DMS79 (cell line): ENCODE data around the gene NKX3-2.
A peak's percentile ranks its signal among the peaks of the same experiment; 100 is the strongest.

ENCODE experiments used
- DNase-seq: peaks from one replicate; lab custom pipeline; 2025; lab: John Stamatoyannopoulos, UW

Gene NKX3-2

DNA sequence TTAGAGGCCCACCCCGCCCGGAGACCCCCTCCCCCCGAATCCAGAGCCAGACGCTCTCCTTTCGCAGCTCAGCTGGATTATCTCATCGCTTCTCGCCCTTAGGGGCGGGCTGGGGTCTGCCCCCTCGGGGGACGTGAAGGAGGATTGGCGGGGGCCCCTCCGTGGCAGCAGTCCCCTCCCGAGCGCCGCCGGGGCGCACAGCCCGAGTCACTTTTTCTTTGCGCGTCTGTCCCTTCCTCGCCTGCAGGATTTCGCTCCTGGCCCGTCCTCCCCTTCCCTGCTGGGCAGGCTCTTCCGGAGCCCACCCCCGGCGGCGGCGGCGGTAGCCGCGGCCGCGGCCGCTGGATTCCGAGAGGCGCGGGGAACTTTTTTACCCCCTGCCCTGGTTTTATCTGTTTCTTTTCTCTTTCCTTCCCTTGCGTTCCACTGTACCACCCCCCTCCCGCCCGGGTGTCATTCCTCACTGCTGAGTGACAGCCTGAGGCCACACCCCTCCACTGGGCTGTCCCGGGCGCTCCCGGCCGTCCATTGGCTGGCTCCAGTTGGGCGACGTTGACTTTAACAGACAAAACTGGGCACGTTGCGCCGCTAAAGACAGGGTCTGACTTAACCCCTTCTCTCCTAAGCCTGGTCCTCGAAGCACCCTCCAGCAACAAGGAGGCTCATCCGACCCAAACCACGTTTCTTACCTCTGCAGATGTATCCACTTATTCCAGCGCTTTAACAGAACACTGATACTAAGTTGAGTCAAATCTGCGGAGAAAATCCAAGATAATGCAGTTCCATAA, 492 bp upstream of the NKX3-2 start:
- peak; percentile 20 for DNase-seq

DNA sequence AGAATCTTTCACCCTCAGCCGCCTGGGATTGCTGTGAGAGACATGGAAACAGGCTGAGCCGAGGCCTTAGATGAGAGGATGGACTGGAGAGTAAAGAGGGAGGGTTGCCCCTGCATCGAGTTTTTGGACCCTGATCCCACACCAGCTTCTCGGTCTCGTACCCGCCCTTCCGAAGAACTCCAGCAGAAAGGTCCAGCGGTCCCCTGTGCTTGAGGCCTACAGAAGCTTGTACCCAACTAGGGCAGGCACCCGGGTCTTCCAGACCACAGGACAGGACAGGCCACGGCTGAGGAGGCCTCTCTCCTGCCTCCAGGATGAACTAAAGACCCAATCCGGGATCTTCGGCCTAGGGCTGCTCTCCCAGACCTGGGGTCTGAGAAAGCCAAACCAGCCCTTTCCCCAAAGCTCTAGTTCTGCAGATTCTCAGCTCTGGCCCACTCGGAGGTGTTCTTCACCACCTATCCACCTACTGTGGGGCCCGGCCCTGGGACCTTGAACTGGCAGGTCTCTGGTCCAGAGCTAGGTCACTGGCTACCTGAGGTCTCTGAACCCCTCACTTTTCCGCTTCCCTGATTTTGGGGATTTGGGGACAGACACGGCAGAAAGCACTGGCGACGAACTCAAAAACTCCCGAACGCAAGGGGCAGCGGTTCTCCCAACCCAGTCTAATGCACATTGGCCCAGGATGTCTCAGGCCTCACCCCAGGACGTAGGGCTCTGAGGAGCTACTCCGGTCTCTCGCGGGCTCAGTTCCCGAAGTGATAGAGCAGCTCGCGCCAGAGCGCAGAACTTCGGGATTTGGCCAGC, 1.1 kb downstream of the NKX3-2 start:
- no peak for DNase-seq

DNA sequence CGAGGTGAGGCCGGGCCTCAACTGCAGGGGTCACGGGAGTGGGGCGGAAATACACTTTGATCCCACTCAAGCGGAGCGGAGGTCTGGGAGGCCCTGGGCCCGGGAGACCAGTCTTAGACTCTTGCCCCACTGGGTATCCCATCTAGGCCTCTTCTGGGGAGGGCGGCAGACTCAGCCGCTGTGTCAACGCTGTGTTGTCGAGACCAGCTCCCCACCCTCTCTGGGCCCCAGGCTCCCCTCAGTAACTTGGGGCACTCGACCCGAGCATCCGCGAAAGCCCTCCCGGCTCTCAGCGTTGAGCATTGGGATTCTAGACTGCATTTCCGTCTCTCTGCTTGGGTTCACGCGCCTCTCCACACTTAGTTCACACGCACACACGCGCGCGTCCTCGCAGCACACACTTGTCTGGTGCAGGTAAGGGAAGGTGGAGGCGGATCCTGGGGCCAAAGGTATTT, 1.7 kb downstream of the NKX3-2 start:
- DNase-seq: no peak

DNA sequence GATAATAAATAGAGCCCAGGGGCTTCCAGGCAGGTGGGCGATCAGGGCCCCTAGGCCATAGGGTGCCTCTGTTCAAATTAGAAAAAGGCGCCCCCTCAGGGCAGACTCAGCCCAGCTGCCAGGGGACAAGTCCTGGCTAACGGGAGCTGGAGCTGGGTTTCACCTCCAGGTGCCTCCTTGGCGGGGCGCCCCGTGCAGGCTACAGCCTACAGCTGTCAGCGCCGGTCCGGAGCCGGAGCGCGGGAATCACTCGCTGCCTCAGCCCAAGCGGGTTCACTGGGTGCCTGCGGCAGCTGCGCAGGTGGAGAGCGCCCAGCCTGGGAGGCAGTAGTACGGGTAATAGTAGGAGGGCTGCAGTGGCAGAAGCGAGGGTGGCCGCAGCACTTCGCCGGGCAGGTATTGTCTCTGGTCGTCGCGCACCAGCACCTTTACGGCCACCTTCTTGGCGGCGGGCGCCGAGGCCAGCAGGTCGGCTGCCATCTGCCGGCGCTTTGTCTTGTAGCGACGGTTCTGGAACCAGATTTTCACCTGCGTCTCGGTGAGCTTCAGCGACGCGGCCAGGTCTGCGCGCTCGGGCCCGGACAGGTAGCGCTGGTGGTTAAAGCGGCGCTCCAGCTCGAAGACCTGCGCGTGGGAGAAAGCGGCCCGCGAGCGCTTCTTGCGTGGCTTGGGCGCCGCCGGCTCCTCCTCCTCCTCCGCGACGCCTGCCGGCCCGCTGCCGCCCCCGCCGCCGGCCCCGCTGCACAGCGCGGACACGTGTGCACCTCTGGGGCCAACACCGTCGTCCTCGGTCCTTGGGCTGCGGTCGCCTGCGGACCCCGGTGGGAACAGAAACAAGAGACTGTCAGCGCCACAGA, 2.4 kb downstream of the NKX3-2 start:
- DNase-seq: no peak

DNA sequence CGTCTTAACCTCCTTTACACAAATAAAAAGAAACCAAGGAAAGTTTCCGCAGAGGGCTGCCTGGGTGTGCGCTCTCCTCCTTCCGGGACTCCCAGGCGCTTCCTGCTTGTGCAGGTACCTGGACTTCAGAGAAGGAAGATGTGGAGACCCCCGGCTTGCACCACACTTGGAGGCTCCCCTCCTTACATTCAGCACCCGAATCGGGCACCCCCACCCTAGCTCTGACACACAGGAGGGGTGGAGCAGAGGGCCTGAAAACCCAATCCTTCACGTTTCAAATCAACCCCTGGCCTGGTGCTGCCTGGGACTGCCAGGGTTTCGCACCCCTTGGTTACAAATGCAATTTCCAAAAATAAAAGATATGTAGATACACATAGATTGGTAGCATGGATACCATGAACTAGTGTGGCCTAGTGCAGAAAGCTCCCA, 3.1 kb downstream of the NKX3-2 start:
- DNase-seq: no peak

DNA sequence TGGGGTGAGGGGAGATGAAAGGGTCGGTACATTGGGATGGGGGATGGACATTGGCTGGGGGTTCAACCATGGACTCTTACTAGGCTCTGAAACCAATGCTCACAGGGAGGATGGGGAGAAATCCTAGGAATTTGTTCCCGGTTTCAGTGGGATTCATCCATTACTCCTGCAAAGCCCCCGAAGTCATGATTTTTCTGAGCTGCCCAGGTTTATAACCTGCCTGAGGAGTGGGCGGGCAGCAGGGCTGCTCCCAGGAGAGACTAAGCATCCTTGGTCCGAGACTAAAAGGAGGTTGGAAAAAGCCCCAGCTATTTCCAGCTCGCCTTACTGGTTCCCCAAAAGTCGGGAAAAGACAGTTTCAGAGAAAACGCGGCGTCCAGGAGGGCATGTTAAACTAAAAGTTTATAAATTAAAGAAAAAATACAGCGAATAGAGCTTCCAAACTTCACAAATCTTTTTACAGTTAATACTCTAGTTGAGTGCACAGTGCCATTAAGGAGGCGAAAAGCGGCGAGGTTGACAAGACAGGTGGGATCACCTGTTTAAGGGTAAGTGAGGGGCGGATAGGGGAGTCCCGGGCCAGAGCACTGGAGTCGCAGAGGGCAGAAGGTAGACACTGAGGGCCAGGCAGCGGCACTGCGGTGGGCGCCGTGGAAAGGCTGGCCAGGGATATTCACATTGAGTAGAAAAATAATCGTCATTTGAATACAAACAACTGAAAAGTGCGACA, 3.7 kb downstream of the NKX3-2 start:
- DNase-seq: no peak

DNA sequence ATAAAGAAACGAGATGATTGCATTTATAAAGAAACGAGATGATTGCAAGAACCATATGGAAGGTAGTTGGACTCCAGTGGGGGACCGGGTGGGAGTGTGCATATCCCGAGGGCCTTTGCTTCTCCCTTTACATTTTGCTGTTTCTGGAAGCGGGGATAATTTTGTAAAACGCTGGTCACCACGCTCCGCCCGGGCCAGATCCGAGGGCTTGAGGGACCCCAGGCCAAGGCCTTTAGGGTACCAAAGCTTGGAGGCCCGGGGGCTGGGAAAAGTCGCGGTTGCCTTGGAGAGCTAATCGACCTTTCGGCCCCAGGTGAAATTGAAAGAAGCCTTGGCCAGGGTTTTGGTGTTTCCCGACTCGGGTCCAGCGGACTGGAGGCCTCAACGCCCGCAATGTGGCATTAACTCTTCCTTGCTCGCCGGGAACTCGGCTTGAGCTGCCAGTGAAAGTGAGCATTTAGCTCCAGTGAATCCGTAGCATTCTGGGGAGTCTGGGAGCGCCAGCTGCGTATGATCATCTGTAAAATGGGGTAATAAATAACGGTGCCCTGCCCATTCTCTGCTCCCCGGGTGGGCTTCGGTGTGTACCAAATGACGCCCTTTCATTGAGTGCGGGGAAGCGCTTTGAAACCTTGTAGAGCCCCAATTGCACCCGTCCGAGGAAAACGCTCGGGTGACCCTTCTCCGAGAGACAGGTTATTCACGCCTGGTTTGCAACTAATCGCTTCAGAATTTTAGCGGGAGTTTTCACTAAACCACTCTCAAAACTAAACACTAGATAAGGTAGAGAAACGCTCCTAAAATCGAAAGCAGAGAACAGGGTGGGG, 4.5 kb downstream of the NKX3-2 start:
- no peak for DNase-seq

DNA sequence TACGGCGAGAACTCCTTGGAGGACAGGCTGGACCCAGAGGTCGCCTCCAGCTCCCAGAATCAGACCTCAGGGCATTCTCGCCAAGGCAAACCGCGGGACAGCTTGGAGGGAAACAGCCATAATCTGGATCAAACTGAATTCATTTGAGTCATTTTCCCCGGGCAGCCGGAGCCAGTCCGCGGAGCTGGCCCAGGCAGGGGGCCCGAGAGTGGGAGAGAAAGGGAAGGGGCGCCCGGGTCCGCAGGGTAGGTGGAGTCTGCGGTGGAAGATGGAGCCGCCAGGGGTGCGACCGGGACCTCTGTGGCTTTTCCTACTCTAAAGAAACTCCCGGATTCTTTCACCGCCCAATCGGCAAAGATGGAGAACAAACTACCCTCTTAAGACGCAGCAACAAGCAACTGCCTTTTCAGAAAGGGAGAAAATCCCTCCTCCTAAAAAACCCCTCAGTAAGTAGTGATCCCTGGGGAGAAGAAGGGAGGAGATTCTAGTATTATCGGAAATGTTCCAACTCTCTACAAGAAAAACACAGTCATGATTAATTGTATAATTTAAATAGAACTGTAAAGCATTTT, 5.2 kb downstream of the NKX3-2 start:
- DNase-seq: no peak

DNA sequence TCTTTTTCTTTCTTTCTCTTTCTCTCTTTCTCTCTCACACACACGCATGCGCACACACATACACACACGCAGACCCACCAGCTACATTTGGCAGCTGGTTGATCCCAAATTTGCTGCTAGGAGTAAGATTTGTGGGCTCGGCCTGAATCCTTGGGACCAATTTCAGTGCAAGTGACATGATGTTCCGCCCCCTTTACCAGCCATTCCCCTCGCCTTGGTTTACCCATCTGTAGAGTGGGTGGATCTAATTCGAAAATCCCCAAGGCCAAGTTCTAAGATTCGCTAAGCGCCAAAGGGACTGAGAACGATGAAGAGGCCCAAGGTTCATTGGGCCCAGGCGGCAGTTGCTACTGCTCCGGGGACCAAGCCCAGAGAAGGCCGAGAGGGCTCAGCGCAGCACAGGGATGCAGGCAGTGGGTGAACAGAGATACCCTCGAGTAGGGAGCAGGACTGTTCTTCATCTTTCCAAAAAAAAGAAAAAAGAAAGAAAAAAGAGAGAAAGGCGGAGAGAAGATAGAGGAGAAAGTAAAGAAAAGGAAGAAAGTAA, 5.8 kb downstream of the NKX3-2 start:
- no peak for DNase-seq

DNA sequence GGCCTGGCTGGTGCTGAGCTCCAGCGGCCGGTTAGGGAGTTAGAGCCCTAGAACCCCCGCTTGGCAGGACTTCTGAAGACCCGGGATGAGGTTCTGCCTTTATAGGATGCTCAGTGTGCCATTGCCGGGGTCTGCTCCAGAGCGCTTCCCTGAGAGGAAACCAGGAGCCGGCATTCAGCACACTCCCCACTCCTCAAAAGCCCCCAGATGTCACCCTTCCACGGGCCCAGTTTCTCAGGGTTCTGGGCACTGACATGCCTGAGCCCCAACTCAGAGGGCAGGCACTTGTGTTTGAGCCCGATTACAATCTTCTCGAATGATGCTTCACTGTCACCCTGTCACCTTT, 6.5 kb downstream of the NKX3-2 start:
- no peak for DNase-seq

DNA sequence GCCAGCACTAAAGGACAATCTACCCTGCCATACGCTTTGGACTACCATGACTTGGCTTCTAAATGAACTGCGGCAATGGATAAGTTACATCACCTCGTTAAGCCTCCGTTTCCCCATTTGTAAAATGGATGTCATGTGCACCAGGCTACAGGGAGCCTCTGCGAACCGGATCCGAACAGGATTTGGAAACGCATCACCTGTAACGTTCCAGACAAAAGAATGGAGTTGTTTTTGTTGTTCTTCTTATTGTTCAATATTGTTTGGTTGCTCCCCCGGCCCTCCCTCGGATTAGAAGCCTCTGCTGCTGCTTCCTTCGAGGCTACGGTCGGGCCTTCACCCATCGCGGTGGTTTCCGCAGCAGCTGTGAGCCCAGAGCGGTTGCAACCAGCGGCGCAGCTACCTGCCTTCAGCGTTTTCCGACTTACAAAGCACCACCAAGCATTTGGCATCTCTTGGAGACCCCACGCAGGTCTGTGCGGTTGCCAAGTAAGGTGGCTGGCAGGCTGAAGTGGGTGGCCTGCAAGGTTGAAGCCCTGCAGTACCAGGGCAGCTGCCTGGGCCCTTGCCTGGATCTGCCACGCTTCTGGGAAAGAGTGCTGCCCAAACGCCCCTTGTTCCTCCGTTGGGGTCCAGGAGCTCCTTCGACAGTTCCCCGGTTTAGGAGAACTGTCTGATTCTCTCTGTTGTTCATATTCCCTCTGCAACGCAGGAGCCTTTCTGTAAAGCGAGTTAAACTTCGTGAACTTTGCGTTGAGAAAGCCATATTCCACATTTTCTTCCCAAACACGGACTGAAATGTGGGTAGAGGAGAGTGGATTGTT, 7.1 kb downstream of the NKX3-2 start:
- DNase-seq: no peak

DNA sequence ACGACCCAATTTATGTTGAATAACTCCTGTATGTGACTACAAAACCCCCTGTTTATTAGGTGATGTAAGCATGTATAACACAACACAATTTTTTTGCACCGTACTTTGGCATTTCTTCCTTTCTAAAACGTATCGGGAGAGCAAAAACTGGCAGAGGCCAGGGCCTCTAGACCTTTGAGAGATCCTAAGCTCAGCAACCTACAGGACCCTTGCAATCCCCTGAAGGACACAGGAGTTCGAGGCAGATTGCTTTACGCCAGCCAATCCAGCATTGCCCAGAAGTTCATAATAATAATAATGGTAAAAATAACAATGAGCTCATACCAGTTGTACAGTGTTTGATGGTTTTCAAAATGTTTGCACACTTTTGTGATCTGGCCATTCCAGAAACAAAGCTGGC, 7.7 kb downstream of the NKX3-2 start:
- no peak for DNase-seq

DNA sequence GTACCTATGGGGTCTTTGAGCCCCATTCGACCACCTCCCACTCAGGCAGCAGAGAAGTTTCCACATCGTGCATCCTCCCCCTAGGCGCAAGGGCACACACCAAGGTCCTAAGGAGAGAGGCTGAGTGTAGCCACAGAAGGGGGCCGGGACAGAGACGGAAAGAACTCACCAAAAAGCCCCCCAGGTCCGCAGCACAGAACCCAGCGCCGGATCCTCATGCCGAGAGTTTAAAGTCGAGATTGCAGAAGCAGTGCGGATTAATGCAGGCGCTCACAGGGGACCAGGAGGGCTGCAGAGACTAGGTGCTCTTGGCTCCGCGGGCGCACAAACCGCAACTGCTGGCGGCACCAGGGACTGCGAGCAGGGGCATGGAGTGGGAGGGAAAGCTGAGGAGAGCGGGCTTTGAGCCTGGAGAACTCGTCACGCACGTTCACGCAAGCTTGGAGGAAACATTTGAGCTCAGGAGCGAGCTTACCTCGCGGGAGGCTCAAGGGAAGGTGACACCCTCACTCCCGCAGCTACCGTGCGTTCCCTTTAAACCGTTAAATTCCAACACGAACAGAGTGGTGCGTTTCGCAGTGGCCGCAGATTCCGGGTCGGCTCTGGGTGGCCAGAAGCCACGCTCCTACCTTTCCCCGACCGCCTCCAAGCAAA, 8.5 kb downstream of the NKX3-2 start:
- DNase-seq: no peak

DNA sequence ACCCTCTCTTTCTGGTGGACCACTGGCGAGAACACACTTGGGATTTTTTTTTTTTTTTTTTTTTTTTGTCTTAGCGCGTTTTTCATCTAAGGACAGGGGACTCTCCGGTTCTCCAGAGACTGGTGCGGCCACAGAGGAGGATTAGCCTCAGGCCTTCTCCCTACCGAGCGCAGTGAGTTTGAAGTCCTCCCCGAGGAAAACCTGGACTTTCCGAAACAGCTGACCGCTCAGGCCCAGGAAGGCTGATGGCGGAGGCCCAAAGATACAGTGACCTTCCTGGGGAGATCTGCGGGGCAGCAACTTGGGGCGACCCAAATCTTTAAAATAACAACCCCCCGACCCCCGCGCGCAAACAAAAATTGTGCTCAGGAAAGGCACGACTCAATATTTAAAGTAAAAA, 9.2 kb downstream of the NKX3-2 start:
- DNase-seq: no peak

DNA sequence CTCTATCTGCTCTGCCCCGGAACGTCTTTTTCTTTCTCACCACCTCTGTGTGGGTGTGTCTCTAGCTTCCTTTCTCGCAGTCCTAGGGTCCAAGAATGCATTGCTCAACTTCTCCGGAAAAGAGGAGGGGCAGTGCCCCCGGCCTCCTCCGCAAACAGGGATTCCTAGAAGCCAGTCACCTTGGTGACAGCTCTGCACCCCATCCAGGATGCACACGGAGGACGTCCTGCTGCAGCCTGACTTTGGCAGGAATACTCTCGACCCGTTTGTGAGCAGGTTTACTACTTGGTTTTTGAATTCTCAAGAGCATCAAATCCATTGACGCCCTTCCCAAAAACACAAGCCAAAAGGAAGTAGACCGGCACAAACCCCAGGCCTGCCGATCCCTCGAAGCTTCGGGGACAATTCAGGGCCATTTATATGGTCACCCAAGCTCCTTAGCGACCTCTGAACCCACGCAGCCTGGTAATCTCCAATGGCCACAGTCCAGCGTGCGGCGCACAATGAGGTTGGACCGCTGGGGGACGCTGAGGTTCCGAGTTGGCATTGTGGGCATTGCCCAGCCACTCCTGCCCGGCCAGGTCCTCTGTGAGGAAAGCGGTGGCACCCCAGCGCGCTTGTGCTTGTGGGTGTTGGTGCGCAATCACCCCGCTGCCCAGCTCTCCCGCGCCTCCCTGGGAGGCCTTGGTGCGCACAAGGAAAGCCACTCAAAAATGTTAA, 9.8 kb downstream of the NKX3-2 start:
- DNase-seq: no peak

DNA sequence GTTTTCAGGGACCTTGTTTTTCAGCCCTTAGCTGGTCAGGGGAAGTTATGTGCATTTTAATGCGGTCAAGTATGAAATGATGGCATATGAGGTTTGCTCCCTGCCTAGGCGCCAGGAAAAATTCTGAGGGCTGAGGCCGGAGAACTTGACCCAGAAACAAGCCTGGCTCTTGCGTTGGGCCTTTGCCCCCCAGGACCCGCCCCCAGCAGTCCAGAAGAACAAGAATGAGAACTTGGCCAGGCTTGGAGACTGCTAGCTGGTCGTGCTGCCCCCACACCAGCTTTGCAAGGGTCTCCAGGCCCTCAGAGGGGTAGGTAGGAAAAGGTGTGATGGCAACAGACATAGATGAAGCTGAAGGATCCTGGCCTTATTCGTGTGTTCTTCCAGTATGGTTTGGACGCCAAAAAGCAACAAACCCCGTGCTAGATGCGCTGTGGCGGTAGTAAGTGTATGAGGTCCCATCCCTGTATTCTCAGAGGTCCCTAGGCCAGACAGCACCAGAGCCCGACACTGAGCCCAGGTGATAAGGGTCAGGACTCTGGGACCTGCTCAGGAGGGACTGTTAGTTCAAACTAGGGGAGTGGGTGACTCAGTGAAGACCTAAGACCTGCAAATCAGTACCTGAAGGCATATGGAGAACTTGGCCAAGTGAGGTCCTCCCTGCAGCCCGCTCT, 10.5 kb downstream of the NKX3-2 start:
- DNase-seq: no peak

DNA sequence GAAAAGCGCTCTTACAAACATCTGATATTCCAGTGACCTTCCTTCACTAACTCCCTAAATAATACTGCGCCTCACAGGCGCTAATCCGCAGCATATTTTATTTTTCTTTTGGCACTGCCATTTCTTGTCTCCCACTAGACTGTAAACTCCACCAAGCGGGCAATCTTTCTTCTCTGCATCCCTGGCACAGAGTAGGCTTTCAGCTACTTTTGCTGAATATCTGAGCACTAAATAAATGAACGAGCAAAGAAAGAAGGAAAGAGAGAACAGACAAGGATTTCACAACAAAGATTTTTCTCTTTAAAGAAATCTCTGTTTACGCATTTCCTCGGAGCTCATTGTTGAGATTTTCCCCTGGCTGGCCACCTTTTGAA, 12.7 kb downstream of the NKX3-2 start:
- DNase-seq: no peak
